ELR (cell line): ENCODE measurements around the gene GLP2R.

Source experiments
- DNase-seq: peaks from one replicate; pipeline ENCODE4 v3.0.0-alpha.2; 2015; ENCODE audit warnings: low read depth

GLP2R gene

GRCh38 chr17:9854255-9854654, 28.5 kb downstream of the GLP2R start:
- DNase-seq = no peak

- DNase-seq = no peak
Observed at GRCh38 chr17:9855036-9855435, 29.3 kb downstream of the GLP2R start.

- DNase-seq = no peak
Observed at GRCh38 chr17:9859781-9860180, 34.1 kb downstream of the GLP2R start.

DNA sequence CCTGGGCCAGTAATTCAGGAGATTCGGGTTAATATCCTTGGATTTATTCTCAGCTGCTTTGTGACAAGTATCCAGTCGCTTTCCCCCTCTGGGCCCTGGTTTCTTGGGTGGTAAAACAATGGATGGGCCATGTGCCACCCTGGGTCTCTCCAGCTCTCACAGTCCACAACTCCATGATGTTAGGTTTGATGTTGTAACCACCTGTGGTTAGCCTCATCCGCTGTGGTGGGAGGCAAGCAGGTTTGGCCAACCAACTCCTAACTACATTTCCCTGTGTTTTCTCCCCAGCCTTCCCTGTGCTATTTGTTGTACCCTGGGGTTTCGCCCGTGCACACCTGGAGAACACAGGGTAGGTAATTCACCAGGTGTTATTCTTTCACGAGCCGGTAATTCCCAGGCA, 35.1 kb downstream of the GLP2R start:
- DNase-seq = no peak

DNA sequence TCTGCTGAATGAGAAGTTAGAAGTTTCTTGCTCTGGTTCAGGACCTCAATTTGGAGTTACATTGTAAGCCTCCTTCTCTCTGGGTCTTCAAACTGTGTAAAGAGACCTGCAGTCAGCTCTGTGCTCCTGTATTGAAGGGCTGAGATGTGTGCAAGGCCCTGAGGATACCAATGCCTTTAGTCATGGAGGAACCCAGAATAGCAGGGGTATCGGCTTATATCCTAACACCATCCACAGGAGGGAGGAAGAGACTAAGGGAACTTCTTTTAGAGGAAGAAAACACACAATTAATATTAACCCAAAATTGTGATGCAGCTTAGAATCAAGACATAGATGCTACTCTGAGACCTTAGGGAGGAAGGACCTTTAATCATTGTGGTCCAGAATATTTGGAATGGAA, 36.5 kb downstream of the GLP2R start:
- no peak for DNase-seq

- no peak for DNase-seq
Observed at GRCh38 chr17:9862949-9863348, 37.2 kb downstream of the GLP2R start.

GRCh38 chr17:9865586-9865985, 39.9 kb downstream of the GLP2R start:
- no peak for DNase-seq

DNA sequence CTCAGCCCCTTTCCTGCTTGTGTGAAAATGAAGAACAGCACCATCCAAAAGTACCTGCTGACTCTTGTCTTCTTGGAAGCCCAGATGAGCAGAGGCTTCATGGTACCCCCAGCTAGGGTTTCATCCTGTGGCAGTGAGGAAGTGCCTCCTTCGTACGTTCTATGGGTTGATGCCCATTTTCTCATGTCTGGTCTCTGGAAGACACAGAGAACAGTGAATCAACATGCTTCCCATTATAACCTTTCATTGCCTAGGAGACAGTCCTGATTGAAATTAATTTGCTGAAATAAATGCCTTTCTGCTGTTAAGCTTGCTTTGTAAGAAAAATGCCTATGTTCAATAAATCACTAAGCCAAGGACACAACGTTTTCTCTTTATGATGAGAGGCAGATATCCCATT, 42.8 kb downstream of the GLP2R start:
- no peak for DNase-seq

GRCh38 chr17:9872852-9873251, 47.1 kb downstream of the GLP2R start:
- no peak for DNase-seq

DNA sequence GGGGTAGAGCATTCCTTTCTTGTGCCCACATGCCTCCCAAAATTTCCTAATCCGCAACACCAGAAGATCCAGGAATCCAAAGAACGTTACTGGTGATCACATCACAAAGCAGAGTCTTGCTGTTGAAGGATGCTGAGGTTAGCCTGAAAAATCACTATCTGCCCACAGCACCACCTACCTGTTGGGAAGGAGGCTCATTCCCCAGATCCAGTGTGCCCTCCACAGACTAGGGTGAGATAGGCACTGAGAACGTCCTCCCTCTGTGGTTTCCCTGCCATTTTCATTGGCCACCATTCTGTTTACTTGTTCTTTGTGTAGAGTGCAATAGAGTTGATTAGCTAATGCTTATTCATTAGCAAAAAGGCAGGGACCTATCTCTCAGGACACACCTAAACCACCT, 49.0 kb downstream of the GLP2R start:
- DNase-seq = no peak

DNA sequence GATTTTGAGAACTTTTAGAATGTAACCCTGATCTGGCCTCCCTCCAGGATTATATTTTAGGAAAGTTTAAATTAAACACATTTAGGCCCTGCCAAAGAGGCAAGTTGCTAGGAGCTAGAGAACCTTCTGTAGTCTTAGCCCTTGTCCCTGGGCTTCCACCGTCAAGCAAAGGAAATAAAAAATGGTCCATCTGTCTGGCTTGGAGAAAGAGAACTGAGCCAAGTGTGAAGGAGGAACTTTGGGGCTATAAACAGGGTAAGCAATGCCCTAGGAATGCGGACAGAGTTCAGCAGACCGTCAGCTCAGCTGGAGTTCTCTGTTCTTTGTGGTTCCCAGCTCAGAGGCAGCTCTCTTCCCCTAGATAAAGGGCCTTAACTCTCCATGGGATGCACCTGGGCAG, 49.7 kb downstream of the GLP2R start:
- peak; percentile 28 for DNase-seq

GRCh38 chr17:9878356-9878755, 52.6 kb downstream of the GLP2R start:
- no peak for DNase-seq

GRCh38 chr17:9878786-9879525, 53.2 kb downstream of the GLP2R start:
- peak; percentile 39 for DNase-seq

- peak; percentile 51 for DNase-seq
Observed at GRCh38 chr17:9880582-9880999, 54.9 kb downstream of the GLP2R start.

DNA sequence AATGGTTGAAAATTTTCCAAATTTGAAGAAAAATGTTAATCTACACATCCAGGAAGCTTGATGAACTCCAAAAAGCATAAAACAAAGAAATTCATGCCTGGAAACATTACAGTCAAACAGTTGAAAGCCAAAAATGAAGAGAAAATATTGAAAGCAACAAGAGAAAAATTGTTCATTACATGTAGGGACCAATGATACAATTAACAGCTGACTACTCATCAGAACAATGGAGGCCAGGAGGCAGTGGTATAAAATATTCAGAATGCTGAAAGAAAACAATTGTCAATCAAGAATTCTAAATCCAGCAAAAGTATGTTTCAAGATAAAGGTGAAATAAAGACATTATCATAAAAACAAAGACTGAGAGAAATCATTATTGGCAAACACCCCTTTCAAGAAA, 57.7 kb downstream of the GLP2R start:
- DNase-seq = no peak

- DNase-seq = no peak
Observed at GRCh38 chr17:9886141-9886930, 60.6 kb downstream of the GLP2R start.

DNA sequence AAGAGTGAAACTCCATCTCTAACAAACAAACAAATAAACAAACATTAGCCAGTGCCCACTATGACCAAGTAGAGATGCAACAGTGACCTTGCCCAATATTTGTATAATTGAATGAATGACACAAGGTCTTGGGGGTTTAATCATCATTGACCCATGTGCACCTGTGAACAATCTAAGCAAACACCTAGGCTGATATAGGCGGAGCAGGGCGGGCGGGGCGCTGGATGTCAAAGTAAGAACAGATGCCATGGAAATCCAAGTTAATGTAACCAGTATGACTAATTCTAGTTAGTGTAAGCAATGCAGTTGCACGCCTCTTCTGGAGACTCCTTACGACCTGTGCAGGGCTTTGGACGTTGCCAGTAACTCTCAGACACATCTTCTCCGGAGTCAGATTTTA, 61.8 kb downstream of the GLP2R start:
- peak; percentile 11 for DNase-seq

DNA sequence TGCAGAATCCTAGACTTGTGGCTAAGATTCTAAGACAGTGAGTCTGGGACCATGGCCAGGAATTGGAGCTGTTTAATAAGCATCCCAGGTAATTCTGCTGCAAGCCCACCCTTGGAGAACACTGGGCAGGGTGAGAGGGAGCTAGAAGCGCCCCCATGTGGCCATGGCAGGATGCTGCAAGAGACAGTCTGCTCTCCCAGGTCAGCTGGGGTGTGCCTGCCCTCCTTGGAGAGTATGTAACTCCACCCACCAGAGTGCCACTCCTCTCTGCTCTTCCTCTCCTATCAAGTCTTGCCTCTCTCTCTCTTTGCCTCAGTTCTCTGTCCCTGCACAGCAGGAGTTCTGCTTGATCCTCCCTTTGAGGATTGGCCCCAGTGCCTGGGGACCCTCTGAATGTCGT, 64.4 kb downstream of the GLP2R start:
- DNase-seq = peak; percentile 17

- DNase-seq = peak; percentile 55
Observed at GRCh38 chr17:9893411-9894012, 67.8 kb downstream of the GLP2R start.

DNA sequence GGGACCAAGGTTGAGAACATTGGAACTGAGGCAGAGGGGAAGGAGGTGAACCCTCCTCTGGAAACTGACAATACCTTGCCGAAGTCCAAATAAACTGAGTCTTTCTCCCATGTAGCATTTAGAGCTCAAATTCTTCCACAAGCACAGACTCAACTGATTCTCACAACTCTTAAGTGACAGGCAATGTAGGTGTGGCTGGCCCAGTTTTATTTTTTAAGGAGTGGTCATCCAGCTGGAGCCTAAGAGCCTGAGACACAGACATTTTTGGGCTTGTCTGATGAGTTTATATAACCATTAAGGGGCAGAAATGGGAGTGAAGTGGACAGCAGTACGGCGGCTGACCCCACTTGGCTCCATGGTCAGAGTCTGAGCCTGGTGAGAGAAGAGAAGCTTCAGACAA, 68.5 kb downstream of the GLP2R start:
- no peak for DNase-seq

DNA sequence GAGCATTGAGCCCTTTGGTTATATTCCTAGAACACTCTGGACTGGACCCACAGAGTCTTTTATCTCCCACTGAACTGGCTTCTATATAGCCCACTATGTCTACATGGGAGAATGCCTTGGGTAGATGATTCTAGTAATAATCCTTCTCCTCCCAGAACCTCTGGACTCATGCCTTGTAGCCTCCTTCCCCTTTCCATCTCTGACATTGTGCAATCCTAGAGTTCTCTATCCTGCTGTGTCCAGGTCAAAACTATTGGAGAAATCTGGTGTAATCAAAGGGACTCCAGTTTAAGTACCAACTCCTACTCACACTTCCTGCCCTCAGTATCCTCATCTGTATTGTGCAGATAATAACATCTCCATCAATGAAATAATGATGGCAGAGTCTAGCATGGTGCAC, 70.2 kb downstream of the GLP2R start:
- DNase-seq = no peak

DNA sequence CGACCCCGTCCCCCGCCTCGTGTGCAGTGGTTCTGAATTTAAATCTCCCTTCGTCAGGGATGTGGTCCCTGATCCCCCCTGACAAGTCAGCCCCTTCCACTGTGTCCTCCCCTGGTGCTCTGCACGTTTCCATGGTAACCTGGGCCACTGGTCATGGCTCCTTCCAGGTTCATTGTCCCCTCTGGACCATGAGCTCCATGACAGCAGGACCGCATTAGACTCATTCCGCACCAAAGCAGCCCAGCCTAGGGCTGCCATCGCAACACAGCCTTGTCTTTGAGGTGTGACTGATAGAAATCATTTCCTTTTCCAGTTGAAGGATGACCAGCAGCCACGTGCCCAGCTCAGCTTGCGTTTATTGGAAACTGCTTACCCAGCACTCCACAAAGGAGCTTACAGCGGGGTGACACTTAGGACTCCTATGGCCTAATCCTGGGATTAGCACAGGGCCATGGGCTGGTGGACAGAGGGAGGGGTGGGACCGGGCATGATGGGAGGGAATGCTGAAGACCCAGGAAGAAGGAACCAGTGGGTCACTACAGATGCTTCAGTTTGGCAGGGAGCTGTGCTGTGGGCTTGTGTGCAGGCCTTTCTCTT, 71.7 kb downstream of the GLP2R start:
- no peak for DNase-seq

- no peak for DNase-seq
Observed at GRCh38 chr17:9898812-9899211, 73.1 kb downstream of the GLP2R start.
